NOMO-1 (cell line): ENCODE results near the gene ARL13B.
A peak's percentile ranks its signal among the peaks of the same experiment; 100 is the strongest.
"Not testable (repeated sequence)": the region's sequence is repeated elsewhere in the genome, so short reads cannot be mapped to it uniquely, and the experiment has no call there.

Experiments used
- DNase-seq, 2 experiments: peaks; one replicate each; lab custom pipeline; 2025; ENCODE audit not compliant: unreplicated experiment in 2 of 2; lab: John Stamatoyannopoulos, UW

The ARL13B gene

DNA sequence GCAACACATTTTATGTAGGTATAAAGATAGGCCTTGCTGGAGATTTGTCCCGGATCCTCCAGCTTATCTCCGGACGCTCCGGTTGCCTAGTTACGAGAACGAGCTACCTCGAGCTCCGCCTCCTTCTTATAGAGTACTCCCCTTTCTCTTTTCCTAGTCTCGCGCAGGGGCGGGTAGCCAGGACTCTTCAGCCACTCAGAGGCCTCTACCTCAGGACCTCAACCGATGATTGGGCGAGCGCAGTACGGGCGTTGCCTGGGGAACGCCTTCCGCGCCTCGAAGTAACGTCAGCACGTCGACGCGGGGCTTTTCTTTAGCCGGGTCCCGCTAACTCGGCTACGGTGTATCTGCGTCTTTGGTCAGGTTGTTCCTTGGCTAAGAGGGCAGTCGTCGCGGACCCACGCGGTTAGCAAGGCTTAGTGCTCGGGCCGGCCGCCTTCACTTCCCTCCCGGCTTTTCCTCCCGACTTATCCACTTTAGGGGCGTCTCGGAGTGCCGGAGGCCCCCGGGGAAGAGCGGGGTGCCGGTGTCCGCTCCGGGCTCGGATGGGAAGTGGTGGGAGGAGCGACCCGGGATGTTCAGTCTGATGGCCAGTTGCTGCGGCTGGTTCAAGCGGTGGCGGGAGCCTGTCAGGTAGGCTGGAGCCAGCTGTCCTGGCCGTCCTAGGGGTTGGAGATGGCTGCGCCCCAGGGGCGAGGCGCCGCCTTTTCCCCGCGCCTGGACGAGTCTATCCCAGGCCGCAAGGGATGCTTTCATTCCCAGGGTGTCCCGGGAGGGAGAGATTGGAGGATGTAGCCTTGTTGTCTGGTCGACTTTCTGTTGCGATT lies at the start of gene ARL13B:
ARL13B (plus strand) TSS at position 306 of the 827 bp plus-strand sequence; CDS start at position 575, 269 bp downstream.
- peak; percentile 96 to 98 for DNase-seq

DNA sequence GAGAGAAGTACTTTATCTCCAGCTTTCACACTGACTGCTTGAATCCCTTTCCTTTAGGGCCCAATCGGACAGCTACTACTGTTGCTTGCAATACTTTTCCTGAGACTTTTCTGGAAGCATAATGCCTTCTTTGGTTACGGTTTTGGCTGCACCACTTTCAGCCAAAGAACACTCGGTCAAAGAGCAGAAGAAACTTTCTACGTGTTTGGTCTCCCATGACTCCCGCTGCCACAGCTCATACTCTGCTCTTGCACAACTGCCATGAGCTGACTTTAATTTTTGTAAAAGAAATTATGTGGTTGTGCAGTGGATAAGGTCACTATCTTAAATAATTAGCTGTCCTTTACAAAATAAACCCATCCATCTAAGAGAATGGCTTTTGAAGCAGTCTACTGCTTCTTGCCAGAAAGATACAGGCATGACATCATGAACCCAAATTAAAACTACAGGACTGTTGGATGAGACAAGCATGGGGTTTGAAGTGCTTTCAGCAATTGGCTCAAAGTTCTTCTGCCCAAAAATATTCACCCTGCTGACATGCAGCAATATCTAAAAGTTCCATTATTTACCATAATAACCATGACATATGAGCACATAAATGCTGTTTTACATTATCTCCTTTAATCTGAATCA lies 48.2 kb upstream of the ARL13B start:
- DNase-seq, result no peak

DNA sequence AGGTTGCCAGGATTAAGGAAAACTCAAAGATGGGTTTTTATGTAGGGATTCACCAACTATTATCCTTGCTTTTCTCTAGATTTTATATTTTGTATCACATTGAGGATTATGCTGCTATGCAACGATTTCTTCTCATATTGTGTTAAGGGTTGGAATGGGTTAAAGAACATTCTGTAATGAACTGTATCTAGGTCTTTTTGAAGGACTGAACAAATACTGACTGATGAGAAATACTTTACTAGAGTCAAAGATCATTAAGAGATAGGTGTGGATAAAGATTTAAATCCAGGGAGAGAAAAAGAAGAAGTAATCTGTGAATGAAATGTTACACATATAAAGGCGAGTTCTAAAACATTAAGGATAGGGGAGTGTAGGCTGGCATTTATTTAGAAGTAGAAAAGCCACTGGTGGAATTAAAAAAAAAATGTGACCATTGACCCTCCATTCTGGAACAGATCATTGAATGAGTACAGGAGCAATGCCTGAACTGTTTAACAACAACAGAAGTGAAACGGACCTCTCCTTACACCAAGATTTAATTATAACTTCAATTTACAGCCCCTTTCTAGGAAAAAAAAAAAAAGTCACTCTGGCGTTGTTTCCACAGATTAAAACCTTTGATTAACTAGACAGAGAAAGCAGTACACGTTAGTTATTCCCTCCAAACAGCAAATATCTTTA lies 45.4 kb upstream of the ARL13B start:
- no peak for DNase-seq

DNA sequence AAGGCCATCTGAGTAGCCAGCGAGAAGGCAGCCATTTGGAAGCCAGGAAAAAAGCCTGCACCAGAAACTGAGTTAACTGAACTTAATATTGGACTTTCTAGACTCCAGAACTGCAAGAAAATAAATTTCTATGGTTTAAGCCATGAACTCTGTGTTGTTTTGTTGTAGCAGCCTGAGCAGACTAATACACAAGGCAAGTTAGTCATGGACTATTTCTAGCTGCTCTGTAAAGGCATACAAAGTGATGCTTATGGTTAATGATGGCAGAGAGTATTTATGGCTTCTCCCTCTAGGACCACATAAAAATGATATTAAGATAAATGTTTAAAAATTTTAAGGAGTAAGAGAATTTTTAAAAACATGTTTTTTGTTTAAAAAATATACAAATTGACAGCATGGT lies 43.4 kb upstream of the ARL13B start:
- DNase-seq, result no peak

DNA sequence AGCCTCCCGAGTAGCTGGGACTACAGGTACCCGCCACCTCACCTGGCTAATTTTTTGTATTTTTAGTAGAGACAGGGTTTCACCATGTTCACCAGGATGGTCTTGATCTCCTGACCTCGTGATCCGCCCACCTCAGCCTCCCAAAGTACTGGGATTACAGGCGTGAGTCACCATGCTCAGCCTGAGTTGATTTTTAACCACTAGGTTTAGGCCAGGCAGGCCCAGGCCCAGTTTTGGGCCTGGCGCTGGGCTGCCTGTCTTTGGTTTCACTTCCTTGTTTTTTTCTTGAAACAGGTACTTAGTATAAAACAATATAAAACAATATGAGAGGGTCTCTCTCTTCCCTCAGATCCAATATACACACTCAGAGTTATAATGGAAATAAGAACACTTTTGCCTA lies 42.5 kb upstream of the ARL13B start:
- not testable (repeated sequence) for DNase-seq

DNA sequence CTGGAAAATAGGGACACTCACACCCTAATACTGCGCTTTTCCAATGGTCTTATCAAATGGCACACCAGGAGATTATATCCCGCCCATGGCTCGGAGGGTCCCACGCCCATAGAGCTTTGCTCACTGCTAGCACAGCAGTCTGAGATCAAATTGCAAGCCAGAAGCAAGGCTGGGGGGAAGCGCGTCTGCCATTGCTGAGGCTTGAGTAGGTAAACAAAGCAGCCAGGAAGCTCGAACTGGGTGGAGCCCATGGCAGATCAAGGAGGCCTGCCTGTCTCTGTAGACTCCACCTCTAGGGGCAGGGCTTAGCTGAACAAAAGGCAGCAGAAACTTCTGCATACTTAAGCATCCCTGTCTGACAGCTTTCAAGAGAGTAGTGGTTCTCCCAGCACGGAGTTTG lies 30.0 kb upstream of the ARL13B start:
- not testable (repeated sequence) for DNase-seq

DNA sequence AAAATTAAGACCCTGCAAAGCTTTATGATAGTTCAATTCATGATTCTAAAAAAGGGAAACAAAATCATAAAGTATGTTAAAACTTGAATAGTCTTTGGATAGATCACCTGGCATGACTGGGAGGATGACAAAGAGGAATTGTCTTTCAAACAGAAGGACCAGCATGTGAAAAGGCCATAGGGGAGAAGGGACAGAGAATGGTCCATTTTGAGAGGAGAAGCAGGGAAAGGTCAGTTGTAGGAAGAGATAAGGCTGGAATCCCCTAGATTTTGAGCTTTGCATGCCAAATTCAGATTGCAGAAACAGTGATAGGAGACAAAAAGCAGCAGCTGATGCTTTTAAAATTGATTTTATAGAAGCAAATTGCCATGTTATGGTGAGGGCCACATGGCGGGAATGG lies 18.9 kb upstream of the ARL13B start:
- no peak for DNase-seq

DNA sequence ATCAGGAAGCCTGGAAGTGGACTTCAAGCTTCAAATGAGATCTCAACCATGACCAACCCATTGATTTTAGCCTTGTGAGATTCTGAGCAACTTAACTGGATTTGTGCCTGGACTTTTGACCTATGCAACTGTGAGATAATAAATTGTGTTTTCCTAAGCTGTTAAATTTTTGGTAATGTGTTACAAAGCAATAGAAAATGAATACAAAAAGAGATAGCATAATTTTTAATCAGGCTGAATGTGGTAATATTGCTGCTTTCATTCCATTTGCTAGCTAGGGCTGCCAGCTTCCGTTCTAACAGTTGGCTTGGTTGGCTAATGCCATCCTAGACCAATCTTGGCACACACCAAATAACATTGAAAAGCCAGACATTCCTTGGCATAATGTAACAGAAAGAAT lies 18.5 kb upstream of the ARL13B start:
- DNase-seq, result no peak

DNA sequence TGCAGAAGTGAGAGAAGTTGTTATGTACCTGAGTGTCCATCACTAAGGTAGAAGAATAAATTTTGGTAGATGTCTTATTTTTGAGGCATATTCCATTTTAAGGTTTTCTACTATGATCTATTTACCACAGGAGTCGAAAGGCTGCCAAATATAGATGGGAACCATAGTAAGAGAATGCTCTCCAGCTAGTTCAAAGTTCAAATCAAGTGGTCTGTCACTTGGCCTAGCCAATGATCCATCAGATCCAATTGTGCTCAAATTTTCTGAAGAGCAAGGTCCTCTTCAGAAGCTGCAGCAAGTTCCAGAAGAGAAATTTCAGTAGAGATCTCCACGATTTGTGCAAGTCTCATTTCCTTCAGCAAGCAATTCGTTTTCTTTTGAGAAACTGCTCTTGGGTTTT lies 17.2 kb upstream of the ARL13B start:
- DNase-seq, result no peak

DNA sequence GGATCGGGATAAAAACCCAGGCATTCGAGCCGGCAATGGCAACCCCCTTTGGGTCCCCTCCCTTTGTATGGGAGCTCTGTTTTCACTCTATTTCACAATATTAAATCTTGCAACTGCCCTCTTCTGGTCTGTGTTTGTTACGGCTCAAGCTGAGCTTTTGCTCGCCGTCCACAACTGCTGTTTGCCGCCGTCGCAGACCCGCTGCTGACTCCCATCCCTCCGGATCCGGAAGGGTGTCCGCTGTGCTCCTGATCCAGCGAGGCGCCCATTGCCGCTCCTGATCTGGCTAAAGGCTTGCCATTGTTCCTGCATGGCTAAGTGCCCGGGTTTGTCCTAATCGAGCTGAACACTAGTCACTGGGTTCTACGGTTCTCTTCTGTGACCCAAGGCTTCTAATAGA lies 14.8 kb upstream of the ARL13B start:
- not testable (repeated sequence) for DNase-seq

DNA sequence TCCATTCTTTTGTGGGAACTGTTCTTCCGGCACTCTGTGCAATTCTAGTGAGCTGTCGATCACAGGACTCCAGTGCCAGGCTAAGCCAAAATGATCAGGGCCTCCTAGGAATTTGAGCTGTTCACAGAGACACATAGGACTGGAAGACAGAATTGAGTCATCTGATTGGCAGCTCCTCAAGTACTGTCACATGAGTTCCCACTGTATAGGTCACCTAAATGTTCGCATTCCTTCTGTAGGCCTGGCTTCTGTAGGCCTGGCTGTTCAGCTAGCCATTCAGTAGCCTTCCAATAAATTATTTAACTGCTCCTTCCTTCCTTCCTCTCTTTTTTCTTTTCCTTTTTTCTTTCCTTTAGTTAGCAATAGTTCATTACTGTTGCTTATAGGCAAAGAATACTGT lies 10.5 kb upstream of the ARL13B start:
- DNase-seq, result no peak

DNA sequence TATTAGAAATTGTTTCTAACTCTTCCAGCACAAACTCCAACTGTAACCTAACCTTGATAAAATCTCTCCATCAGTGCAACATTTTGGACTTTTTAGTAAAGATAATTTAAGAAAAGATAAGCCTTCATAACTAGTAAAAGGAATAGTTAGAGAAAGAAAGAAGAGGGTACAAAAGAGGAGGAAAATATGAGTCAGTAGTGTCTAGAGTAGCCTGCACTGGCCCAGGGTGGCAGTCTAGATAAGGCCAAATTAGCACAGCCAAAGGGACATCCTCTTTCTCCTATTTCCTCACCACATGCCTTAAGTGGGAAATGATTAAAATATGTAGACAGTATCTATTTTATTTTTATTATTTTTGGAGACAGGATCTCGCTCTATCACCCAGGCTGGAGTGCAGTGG lies 10.0 kb upstream of the ARL13B start:
- no peak for DNase-seq

DNA sequence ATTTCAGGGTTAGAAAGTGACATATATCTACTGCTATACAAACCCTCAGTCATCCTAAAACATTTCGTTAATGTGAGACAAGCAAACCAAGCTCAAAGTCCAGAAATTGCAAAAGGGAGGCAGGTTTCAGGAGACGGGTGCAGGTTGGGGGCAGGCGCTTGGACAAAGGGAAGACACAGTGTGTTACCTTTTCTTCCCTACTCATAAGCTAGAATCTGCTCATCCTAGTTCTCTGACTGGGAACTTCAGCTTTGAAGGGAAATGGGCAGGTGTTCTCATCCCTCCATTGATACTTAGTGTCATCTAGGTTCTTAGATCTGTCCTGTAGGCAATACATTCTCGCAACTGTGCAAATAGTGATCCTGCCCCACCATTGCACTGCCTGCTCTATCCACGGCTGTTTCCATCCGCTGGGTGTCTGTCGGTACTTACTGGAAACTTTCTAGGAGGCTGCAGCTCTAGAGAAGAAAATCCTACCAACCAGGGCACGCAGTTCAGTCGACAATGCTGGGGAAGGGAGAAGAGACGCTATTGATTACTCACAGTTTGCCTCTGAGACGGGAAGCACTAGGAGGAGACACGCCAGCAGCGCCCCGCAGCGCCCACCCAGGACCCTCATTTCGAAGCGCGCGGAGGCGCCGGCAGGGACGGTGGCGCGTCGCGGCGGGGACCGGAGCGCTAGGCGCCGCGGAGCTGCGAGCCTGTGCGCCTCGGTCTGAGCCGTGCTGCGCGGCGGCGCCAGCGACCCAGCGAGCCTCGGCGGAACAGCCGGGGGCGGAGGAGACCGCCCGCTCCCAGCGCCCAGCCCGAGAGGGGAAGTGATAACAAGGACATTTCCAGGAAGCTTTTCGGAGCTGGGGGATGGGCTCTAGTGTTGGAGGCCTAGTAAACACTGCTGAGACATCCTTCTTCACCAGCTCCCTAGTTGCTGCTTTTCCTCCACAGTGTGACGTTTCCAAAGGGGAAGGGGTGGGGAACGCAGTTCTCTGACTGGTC lies 6.5 kb upstream of the ARL13B start, which contains the start of gene PROS1:
PROS1 (minus strand) TSS at position 766 of the 996 bp plus-strand sequence; CDS start at position 619, 147 bp downstream.
- DNase-seq, result peak; percentile 47 to 49

DNA sequence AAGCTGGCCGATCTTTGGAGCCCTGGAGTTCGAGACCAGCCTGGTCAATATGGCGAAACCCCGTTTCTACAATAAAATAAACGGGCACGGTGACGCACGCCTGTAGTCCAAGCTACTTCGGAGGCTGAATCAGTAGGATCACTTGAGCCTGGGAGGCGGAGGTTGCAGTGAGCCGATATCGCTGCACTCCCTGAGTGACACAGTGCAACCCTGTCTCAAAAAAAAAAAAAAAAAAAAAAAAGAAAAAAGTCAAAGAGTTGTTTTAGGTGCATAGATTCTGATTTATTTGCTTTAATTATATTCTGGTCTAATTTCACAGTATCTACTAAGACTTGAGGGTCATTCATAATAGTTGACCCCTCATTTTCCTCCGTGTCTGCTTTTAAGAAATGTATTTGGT lies 1.7 kb downstream of the ARL13B start:
- no peak for DNase-seq

DNA sequence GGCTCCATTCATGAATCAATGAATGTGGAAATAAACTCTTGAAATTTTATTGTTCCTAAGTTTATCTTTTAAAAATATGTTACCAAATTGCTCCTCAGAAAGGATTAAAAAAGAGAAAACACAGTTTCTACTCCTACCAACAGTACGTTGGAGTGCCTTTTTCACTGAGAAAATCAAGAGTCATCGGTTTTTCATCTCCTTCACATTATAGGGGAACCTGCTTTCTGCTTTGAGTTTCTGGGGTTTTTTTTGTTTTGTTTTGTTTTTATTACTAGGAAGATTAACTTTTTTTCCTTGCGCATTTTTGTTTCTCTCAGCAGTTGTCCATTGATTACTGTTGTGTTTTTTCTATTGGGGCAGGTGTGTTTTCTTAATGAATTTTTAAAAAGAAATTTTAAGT lies 3.5 kb downstream of the ARL13B start:
- DNase-seq, result no peak

DNA sequence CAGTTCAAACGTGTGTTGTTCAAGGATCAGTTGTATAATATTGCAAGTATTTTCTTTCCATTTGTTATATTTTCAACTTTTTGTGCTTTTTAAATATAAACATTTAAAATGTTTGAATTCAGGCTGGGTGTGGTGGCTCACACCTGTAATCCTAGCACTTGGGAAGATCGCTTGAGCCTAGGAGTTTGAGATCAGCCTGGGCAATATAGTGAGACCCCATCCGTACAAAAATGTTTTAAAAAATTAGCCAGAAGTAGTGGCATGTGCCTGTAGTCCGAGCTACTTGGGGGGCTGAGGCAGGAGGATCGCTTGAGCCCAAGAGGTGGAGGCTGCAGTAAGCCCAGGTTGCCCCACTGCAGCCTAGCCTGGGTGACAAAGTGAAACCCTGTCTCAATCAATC lies 4.7 kb downstream of the ARL13B start:
- no peak for DNase-seq

DNA sequence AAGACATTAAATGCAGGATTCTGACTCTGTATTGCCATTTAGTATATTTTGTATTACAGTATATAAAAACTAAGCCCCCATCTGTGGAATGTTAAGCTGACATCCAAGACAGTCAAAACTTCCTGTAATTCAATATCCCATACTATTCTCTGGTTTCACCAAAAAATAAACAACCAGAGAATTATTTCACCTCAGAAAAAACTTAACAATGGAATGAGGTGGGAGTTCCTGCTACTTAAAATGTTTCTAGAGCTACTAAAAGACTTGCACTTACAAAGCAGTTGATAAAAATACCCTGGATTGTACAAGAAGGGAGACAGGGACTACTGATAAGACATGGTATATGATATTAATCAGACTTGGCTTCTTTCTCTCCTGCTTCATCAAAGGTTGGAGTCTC lies 8.3 kb downstream of the ARL13B start:
- DNase-seq, result no peak

DNA sequence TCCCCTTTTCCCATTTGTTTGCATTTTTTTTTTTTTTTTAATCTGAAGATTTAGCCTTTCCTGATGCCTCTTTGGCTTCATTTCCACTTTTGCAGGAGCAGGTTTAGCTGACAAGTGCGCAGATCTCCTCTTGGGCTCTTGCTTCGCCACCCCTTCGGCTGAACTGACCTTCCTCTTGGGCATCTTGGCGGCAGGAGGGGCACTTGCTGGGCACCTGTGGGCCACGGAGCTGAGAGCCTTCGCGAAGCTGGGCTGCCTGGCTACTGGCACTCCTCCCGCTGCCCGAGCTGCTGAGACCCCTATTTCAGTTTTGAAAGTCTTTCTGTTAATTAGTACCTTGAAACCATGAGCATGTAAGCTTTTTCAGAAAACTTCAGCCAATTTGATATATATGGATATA lies 8.8 kb downstream of the ARL13B start:
- DNase-seq, result no peak

DNA sequence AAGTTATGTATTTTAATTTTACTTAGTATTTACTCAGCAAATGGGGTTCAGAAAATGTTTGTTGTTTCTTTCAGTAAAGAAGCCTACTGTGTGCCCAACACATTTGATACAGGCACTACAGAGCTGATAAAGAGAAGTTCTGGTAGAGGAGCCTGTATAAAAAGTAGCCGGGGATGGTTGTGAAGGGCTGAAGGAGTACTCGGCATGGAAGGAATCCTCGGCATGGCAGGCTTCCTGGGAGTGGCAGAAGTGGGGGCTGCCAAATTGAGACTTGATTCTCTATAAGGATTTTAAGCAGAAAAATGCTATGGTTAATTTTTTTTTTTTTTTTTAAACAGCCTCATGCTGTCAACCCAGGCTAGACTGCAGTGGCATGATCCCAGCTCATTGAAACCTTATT lies 9.3 kb downstream of the ARL13B start:
- DNase-seq, result no peak

DNA sequence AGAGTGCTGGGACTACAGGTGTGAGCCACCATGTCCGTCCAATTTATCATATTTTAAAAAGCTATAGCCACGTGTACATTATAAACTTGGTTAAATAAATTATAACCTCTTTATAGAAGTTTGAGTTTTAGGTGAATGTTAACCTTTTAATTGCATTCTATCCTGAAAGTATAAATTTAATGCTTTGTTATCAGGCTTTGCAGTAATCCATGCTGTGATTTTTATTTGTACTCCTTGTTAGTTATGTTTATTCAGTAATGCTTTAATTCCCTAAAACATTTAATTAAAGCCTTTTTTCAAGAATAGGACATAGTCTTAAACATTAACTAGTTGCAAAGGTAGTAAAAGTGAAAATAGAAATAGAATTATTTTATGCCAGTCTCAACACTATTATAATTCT lies 11.7 kb downstream of the ARL13B start:
- DNase-seq, result no peak
